Hematopoietic multipotent progenitor cell treated with erythropoietin and hydrocortisone succinate and interleukin-3 and kit ligand, for 17 days (in vitro differentiated cells): Measurements from ENCODE around the gene PFKP.

ENCODE experiments used
- DNase-seq: peaks from one replicate; pipeline ENCODE4 v3.0.0-alpha.2; 2015; ENCODE audit warnings: low spot score

Gene PFKP

GRCh38 chr10:3136336-3136735 lies 69.0 kb downstream of the PFKP start:
- DNase-seq = no peak

- DNase-seq = no peak
Observed at GRCh38 chr10:3136763-3137611, 69.6 kb downstream of the PFKP start.

- no peak for DNase-seq
Observed at GRCh38 chr10:3137958-3138726, 70.8 kb downstream of the PFKP start.

- DNase-seq = no peak
Observed at GRCh38 chr10:3139216-3139910, 72.0 kb downstream of the PFKP start.

GRCh38 chr10:3140280-3140679 lies 72.9 kb downstream of the PFKP start:
- no peak for DNase-seq

- DNase-seq = no peak
Observed at GRCh38 chr10:3141351-3142005, 74.1 kb downstream of the PFKP start.

- DNase-seq = no peak
Observed at GRCh38 chr10:3142146-3142875, 75.0 kb downstream of the PFKP start.

GRCh38 chr10:3143366-3143765 lies 76.0 kb downstream of the PFKP start:
- no peak for DNase-seq

- no peak for DNase-seq
Observed at GRCh38 chr10:3143791-3144434, 76.6 kb downstream of the PFKP start.

- DNase-seq = no peak
Observed at GRCh38 chr10:3145366-3145765, 78.0 kb downstream of the PFKP start.

GRCh38 chr10:3146289-3146688 lies 78.9 kb downstream of the PFKP start:
- no peak for DNase-seq

- DNase-seq = no peak
Observed at GRCh38 chr10:3147117-3147820, 79.9 kb downstream of the PFKP start.

- no peak for DNase-seq
Observed at GRCh38 chr10:3148041-3148440, 80.7 kb downstream of the PFKP start.

GRCh38 chr10:3148994-3149393 lies 81.6 kb downstream of the PFKP start:
- no peak for DNase-seq

GRCh38 chr10:3149918-3150317 lies 82.6 kb downstream of the PFKP start:
- DNase-seq = no peak

GRCh38 chr10:3150366-3150765 lies 83.0 kb downstream of the PFKP start:
- no peak for DNase-seq

- no peak for DNase-seq
Observed at GRCh38 chr10:3150961-3151360, 83.6 kb downstream of the PFKP start.

- DNase-seq = no peak
Observed at GRCh38 chr10:3151889-3152565, 84.7 kb downstream of the PFKP start.

- no peak for DNase-seq
Observed at GRCh38 chr10:3152566-3152935, 85.2 kb downstream of the PFKP start.

GRCh38 chr10:3154666-3155065 lies 87.3 kb downstream of the PFKP start:
- DNase-seq = no peak
